Measurements from ENCODE around the gene PRPF40B.

Gene PRPF40B

DNA sequence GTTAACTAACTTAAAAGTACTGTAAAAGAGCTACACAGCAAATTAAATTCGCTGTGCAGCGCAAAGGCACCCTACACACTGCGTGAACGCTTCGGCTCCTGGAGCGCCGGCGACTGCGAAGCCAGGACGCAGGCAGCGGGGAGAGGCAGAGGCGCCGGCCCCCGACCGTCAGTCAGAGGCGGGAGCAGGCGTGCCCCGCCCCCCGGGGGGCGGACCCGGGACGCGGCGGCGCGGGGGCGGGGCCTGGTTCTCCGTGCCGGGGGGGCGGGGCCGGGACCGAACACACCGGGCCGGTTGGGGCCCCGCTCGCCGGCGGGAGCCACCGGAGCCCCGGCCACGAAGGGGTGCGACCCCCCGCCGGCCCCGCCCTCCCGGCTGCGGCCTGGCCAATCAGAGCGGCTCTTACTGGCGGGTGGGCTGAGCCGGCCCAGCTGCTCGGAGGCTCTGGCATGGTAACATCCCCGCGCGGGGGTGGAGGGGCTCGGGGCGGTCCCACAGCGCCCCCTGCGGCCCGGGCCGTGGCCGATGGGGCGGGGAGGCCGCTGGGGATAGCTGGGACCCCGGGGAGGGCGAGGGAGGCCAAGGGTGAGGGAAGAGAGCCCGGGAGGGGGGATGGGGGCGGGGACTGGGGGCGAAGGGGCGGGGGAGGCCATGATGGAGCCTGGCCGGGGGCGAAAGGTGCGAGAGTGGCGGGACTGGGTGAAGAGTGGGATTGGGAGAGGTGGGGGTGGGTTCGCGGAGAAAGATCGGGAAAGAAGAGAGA lies at the start of gene PRPF40B:
Gene PRPF40B, plus strand, starts transcription at position 420 of the 763 bp plus-strand sequence. Its CDS starts 30 bp downstream, at position 450.
- Mint-ChIP-seq H3K36me3 (ENCODE audit: low read depth) (no peaks in the 10 kb centered on the region), H3K4me1 (ENCODE audit: low read depth) (peaks cover 26% of the 10 kb centered on the region), H3K4me3 (peak within 1 kb of the TSS; percentile 83), H3K27ac (peak within 1 kb of the TSS; percentile 86), H3K9me3 (no peaks in the 10 kb centered on the region), H3K27me3 (peaks cover 22% of the 10 kb centered on the region)

DNA sequence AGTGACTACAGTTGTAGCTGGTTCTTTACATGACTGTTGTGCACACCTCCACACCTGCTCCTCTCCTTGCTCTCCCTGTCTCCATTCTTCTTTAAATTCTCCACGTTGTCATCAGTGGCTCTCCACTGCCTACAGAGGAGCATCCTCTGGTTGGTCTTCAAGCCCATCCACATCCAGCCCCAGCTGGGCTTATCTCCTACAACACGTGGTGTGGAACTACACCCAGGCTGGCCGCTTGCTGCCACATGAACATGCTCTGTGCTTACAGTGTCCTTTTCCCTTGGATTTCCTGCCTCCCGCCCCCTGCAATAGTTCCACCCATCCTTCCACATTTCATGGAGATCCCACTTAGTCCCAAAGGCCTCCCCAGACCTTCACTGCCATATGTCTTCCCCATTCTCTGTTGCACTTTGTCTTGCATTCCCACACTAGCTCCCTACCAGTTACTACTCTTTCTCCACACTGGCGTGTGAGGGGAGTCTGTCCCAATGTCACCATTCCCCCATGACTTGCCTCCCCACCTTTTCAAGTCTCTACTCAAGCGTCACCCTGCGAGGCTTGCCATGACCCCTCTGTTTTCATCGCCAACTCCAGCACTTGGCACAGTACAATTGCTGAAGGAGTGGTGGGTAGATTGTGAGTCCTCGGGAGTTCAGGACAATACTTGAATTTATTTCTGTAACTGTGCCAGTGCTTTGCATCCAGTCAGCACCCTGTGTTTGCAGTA lies 45.6 kb upstream of the PRPF40B start:
- Mint-ChIP-seq H3K4me3 (no peak overlapping the region), H3K36me3 (ENCODE audit: low read depth) (peaks cover 27% of the 10 kb centered on the region), H3K27me3 (no peaks in the 10 kb centered on the region), H3K4me1 (ENCODE audit: low read depth) (peaks cover 17% of the 10 kb centered on the region), H3K27ac (no peak overlapping the region), H3K9me3 (no peaks in the 10 kb centered on the region)

DNA sequence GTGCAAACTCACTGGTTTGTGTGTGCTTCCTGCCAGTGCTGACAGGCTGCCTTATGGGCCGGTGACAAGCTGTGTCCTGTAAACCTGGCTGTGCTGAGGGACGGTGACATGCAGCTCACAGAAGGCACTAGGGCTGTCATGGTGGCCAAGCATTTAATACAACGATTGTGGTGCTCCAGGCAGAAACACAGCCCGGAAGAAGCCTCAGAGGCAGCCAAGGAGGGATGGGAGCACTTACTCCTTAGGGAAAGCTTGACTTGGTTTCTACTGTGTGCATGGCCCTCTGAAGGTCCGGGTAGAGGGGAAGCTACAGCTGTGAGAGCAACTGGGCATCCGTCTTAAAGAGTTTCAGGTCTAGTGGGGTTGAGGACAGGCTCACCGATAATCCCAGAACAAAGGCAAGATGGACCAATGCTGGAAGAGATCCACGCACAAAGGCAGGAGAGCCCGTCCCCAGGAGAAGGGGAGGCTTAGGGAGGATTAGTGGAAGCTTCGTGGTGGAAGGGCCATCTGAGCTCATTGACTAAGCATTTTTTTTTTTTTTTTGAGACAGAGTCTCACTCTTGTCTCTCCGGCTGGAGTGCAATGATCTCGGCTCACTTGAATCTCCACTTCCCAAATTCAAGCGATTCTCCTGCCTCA lies 44.8 kb upstream of the PRPF40B start:
- peaks cover 17% of the 10 kb centered on the region for H3K4me1 Mint-ChIP-seq (ENCODE audit: low read depth)
- H3K36me3 Mint-ChIP-seq (ENCODE audit: low read depth), result peaks cover 30% of the 10 kb centered on the region
- no peak overlapping the region for H3K4me3 Mint-ChIP-seq
- no peak overlapping the region for H3K27ac Mint-ChIP-seq
- no peaks in the 10 kb centered on the region for H3K9me3 Mint-ChIP-seq
- H3K27me3 Mint-ChIP-seq, result no peaks in the 10 kb centered on the region

DNA sequence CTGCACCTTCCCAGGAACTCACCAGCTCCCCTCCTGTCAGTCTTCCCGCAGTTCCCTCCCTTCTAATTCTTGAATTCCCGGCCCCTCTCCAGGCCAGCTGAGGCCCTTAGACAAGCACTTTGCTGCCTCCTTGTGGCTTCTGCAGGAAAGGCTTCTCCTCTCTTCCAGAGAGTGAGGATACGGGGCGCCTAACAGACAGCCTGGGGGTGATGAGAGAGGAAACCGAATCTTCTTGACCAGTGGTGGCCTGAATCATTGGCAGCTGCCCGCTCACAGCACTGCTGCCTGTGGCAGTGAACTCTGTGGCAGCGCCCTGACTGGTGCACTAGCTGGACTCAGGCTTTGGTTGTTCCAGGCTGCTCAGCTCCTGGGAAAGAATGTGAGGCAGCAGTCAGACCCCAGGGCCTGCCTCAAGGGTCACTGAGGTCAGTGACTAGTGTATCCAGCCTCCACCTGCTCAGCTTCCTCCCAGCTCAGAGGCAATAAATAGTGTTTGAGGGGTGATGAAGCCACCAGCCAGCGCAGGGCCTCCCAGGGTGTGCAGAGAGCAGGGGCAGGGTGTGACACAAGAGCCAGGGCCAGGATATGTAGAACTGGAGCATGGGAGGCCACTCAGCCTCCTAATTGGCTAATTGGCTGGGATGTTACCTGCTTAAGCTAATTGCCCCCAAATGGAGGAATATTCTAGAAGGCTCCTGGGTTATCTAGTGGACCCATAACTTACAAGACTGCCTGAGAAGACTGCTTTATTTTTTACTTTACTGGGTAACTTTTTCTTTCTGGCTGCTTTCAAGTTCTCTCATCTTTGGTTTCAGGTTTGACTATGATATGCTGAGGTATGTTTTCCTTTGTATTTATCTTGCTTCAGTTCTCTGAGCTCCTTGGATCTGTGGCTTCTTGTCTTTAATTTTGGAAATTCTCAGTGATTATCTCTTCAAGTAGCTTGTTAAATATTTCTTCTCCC lies 42.5 kb upstream of the PRPF40B start:
- Mint-ChIP-seq H3K4me1 (ENCODE audit: low read depth) (peaks cover 17% of the 10 kb centered on the region), H3K36me3 (ENCODE audit: low read depth) (peaks cover 26% of the 10 kb centered on the region), H3K27me3 (no peaks in the 10 kb centered on the region), H3K4me3 (no peak overlapping the region), H3K27ac (peak overlapping the region; percentile 62), H3K9me3 (no peaks in the 10 kb centered on the region)

DNA sequence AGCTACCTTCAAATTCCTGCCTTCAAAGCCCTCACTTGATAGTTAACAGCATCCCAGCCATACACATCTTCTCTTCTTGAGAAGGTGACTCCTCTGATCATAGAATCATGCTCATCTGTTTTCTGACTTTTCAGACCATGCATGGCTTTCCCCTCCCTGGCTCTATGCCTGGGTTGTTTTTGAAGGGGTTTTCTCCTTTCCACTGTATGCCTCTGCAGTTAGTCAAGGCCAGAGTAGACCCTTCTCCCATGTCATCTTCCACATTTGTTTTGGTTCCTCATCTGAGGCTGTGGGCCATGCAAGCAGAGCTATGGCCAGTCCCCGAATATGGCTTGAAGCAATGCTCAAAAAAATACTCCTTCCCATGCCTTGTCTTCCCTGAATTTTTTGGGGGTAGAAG lies 41.2 kb upstream of the PRPF40B start:
- H3K27ac Mint-ChIP-seq, result peak overlapping the region; percentile 32
- H3K9me3 Mint-ChIP-seq, result no peaks in the 10 kb centered on the region
- H3K4me3 Mint-ChIP-seq, result no peak overlapping the region
- H3K4me1 Mint-ChIP-seq (ENCODE audit: low read depth), result peaks cover 17% of the 10 kb centered on the region
- peaks cover 33% of the 10 kb centered on the region for H3K36me3 Mint-ChIP-seq (ENCODE audit: low read depth)
- H3K27me3 Mint-ChIP-seq, result no peaks in the 10 kb centered on the region

DNA sequence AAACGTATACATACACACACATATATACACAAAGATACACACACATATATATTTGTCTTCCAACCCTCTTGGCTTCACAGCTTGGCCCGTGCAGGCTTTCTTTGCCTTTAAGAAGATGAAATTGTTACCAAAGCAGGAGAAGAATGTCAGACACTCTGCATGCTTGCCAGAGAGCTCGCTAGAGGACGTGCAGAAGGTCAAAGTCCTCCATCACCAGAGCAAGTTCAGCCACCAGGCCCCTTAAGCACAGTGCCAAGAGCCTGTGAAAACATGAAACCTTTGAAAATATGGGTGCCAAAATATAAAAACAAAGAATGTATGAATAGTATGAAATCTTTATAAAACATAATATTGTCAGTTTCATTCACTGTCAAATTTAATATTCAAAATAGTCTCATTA lies 40.5 kb upstream of the PRPF40B start:
- Mint-ChIP-seq H3K27me3 (no peaks in the 10 kb centered on the region), H3K36me3 (ENCODE audit: low read depth) (peaks cover 33% of the 10 kb centered on the region), H3K4me3 (no peak overlapping the region), H3K4me1 (ENCODE audit: low read depth) (peaks cover 17% of the 10 kb centered on the region), H3K9me3 (no peaks in the 10 kb centered on the region), H3K27ac (no peak overlapping the region)

GRCh38 chr12:49583366-49584094 lies 39.8 kb upstream of the PRPF40B start:
- Mint-ChIP-seq H3K4me3 (no peak overlapping the region), H3K27ac (no peak overlapping the region), H3K9me3 (no peaks in the 10 kb centered on the region), H3K36me3 (ENCODE audit: low read depth) (peaks cover 33% of the 10 kb centered on the region), H3K4me1 (ENCODE audit: low read depth) (peaks cover 17% of the 10 kb centered on the region), H3K27me3 (no peaks in the 10 kb centered on the region)

- Mint-ChIP-seq H3K4me1 (ENCODE audit: low read depth) (peaks cover 17% of the 10 kb centered on the region), H3K36me3 (ENCODE audit: low read depth) (peaks cover 33% of the 10 kb centered on the region), H3K27me3 (no peaks in the 10 kb centered on the region), H3K27ac (no peak overlapping the region), H3K4me3 (no peak overlapping the region), H3K9me3 (no peaks in the 10 kb centered on the region)
These were observed 38.8 kb upstream of the PRPF40B start for GRCh38 chr12:49584591-49584990.

DNA sequence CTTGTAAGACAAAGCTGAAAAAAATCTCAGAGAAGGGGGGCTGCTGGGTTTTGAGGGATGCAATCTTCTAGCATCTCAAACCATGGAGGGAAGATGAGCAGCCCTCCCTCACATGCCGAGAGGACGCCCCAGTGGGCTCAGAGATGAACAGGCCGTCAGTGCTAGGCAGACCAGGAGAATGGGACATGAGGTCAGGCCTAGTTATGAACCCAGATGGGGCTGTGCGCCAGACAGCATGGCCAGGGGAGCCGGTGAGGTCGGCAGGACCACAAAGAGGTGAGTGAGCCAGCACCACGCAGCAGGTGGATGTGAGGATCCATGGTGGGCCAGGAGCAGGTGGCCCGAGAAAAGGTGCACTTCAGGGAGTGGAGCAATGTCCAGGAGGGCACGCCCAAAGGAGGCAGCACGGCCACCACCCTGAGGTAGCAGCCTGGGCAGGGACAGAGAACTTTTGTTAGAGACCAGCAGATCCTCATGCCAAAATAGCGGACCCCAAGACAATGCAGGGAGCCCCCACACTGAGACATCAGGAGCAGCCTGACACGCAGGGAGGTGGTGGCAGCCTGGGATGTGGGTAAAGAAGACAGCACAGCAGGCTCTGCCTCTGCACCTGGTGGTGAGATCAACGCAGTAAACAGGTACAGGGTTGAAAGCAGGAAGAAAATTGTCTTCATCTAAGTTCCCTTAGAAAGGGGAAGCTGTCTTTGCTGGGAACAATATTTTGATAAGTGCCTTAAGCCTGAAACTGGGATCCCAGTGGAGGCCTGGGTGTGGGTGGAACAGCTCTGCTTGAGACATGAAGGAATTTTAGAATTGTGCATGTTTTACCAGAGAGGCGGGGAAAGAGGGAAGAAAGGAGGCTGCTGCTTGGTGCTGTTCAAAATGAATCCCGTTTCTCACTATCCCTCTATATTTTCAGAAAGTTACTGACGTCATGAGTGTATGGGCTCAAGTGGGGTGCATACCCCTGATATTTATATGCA lies 37.6 kb upstream of the PRPF40B start:
- Mint-ChIP-seq H3K9me3 (peaks cover 6% of the 10 kb centered on the region), H3K4me3 (no peak overlapping the region), H3K36me3 (ENCODE audit: low read depth) (peaks cover 40% of the 10 kb centered on the region), H3K4me1 (ENCODE audit: low read depth) (peaks cover 12% of the 10 kb centered on the region), H3K27me3 (no peaks in the 10 kb centered on the region), H3K27ac (no peak overlapping the region)

GRCh38 chr12:49587174-49587908 lies 36.0 kb upstream of the PRPF40B start:
- Mint-ChIP-seq H3K4me1 (ENCODE audit: low read depth) (no peaks in the 10 kb centered on the region), H3K4me3 (no peak overlapping the region), H3K36me3 (ENCODE audit: low read depth) (peaks cover 41% of the 10 kb centered on the region), H3K9me3 (peaks cover 6% of the 10 kb centered on the region), H3K27me3 (no peaks in the 10 kb centered on the region), H3K27ac (no peak overlapping the region)

- Mint-ChIP-seq H3K36me3 (ENCODE audit: low read depth) (peaks cover 35% of the 10 kb centered on the region), H3K4me1 (ENCODE audit: low read depth) (no peaks in the 10 kb centered on the region), H3K9me3 (peaks cover 6% of the 10 kb centered on the region), H3K27me3 (no peaks in the 10 kb centered on the region), H3K27ac (no peak overlapping the region), H3K4me3 (no peak overlapping the region)
These were observed 35.1 kb upstream of the PRPF40B start for GRCh38 chr12:49588281-49588680.

DNA sequence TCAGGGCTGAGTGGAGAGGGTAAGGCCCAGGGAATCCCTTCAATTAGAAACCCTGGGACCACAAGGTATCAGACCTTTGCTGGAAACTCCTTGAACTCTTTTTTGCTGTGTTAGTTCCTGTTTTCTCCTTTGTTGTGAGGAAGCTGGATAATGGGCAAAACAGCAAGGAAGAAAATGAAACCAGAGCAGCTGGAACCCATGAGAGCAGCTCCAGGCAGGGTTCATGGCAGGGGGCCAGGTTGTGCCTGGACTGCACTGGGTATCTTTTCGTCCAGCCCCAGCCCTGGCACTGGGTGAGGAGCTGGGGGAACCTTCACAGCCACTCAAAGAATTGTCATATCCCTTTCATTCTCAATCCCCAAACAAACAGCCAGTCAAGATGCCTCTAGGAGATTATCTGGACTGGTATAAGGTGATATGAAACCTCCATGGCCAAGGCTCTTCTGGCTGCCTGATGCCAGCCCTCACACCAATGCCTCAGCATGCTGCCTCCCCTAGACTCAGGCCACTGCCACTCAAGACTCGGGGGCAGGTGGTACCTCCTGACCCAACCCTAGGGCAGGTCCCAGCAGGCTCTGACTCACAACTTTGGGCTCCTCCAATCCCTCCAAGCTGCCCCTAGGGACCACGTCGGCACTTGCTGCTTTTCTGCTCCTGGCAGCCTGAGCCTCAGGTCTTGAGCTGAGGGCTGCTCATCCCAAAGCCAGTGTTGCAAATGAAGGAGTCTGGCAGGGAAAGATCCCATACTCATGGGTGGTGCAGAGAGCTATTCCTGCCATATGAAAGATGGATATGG lies 34.4 kb upstream of the PRPF40B start:
- H3K27ac Mint-ChIP-seq, result no peak overlapping the region
- H3K9me3 Mint-ChIP-seq, result peaks cover 6% of the 10 kb centered on the region

More for the DNA sequence above, 34.4 kb upstream of the PRPF40B start:
- Mint-ChIP-seq H3K36me3 (ENCODE audit: low read depth) (peaks cover 28% of the 10 kb centered on the region), H3K4me1 (ENCODE audit: low read depth) (no peaks in the 10 kb centered on the region), H3K4me3 (no peak overlapping the region), H3K27me3 (no peaks in the 10 kb centered on the region)

All from stimulated activated naive CD8-positive, alpha-beta T cell treated with anti-CD3 and anti-CD28 coated beads, Interleukin-15, Interleukin-2, amounts not matched to agents 100 ng/mL and 50 ng/mL, for 24 hours (primary cell).